ENCODE results near the gene PSMB9. TPM values are rescaled to one million over a fixed set of nuclear protein-coding genes. Genes with fewer than 3 reads are reported as not detected.

PSMB9 gene
- polyA plus RNA-seq, 3 donors: 204 to 405 (median 350) TPM

DNA sequence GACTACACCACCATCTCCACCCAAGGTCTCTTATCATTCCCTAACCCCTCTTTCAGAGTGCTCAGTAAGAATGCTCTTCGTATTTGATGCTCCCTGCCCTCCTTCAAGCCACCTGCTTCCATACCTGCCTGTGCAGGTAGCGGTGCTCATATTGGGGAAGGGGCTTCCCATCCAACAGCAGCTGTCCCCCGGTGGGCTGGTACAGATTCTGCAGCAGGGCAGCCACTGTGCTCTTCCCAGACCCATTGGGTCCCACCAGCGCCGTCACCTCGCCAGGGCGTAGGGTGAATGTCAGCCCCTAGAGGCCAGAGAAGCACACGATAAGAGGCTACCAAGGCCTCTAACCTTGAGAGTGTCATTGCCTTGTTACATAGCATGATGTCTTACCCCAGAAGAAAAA, 6.2 kb upstream of the PSMB9 start:
- TF ChIP-seq, protein P1, sequence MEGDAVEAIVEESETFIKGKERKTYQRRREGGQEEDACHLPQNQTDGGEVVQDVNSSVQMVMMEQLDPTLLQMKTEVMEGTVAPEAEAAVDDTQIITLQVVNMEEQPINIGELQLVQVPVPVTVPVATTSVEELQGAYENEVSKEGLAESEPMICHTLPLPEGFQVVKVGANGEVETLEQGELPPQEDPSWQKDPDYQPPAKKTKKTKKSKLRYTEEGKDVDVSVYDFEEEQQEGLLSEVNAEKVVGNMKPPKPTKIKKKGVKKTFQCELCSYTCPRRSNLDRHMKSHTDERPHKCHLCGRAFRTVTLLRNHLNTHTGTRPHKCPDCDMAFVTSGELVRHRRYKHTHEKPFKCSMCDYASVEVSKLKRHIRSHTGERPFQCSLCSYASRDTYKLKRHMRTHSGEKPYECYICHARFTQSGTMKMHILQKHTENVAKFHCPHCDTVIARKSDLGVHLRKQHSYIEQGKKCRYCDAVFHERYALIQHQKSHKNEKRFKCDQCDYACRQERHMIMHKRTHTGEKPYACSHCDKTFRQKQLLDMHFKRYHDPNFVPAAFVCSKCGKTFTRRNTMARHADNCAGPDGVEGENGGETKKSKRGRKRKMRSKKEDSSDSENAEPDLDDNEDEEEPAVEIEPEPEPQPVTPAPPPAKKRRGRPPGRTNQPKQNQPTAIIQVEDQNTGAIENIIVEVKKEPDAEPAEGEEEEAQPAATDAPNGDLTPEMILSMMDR (IDR thresholded peaks at IDR 0.05): no peak
- H3K4me1 ChIP-seq (ENCODE audit: control insufficient read depth in 1 of 2, insufficient read depth in 2 of 2, low read length in 2 of 2): peaks cover 56 to 75% of the 10 kb centered on the region in 2 donors
- H2AFZ ChIP-seq (ENCODE audit: insufficient read depth, low read depth, low read length, poor library complexity, severe bottlenecking): no peak overlapping the region
- DNase-seq: no peak
- no peak overlapping the region for H3K4me2 ChIP-seq (replicated peaks; ENCODE audit: extremely low read depth, low read length, poor library complexity, severe bottlenecking)
- H3K9ac ChIP-seq (ENCODE audit: insufficient read depth, low read length, poor library complexity, severe bottlenecking): no peak overlapping the region
- H3K36me3 ChIP-seq (replicated peaks in 1 of 2; ENCODE audit: control insufficient read depth in 1 of 2, insufficient read depth in 2 of 2, low read length in 2 of 2): peaks cover 55 to 64% of the 10 kb centered on the region in 2 donors
- no peak overlapping the region for H3K4me3 Mint-ChIP-seq
- no peaks in the 10 kb centered on the region for H3K27me3 ChIP-seq (ENCODE audit: control insufficient read depth in 2 of 2, insufficient read depth in 2 of 2, low read length in 2 of 2)
- peaks cover 80% of the 10 kb centered on the region for H3K4me1 Mint-ChIP-seq
- peaks cover 0 to 10% (median 3%) of the 10 kb centered on the region in 7 donors for H3K9me3 Mint-ChIP-seq
- intact Hi-C loops (cut with micrococcal nuclease): no loop called here
- peaks cover 73% of the 10 kb centered on the region for H4K20me1 ChIP-seq (ENCODE audit: insufficient read depth, low read length)
- peaks cover 0 to 8% (median 0%) of the 10 kb centered on the region in 3 donors for H3K27me3 Mint-ChIP-seq (ENCODE audit: low read depth in 3 of 3)
- no peak overlapping the region for H3K4me3 ChIP-seq (replicated peaks in 1 of 3; ENCODE audit: low read depth in 2 of 3, low read length in 3 of 3)
- WGBS (ENCODE audit: insufficient coverage): 99% methylated on average over 8 of the region's 8 CpGs
- H3K27ac ChIP-seq (ENCODE audit: low read depth in 1 of 2, low read length in 2 of 2): no peak overlapping the region
- H3K9me3 ChIP-seq (replicated peaks in 1 of 2; ENCODE audit: control insufficient read depth in 1 of 2, insufficient read depth in 1 of 2, low read length in 2 of 2): no peaks in the 10 kb centered on the region
- H3K27ac Mint-ChIP-seq: peak overlapping the region in 3 of 7 donors; percentile 28 to 58 (median 44)
- H3K79me2 ChIP-seq (ENCODE audit: insufficient read depth, low read length): peaks cover 99% of the 10 kb centered on the region
- H3K36me3 Mint-ChIP-seq: peaks cover 66 to 75% of the 10 kb centered on the region in 2 donors

DNA sequence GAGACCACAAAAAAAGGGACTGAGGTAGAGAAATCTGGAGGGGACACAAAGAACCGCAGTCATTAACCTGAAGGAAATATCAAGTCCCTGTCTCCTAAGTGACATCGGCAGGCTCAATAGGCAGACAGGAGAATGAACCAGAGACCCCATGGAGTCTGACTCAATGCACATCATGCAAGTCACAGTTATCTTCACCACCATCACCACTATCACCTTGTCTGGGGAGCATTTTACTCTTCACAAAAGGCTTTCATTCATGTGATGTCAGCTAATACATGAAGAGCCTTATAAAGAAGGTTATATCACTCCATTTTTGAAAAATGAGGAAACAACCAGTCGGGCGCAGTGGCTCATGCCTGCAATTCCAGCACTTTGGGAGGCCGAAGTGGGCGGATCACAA, 4.9 kb upstream of the PSMB9 start:
- peaks cover 49 to 67% of the 10 kb centered on the region in 2 donors for H3K4me1 ChIP-seq (ENCODE audit: control insufficient read depth in 1 of 2, insufficient read depth in 2 of 2, low read length in 2 of 2)
- H3K27ac Mint-ChIP-seq: peak overlapping the region in 2 of 7 donors; percentile 43 to 44
- H3K4me2 ChIP-seq (replicated peaks; ENCODE audit: extremely low read depth, low read length, poor library complexity, severe bottlenecking): no peak overlapping the region
- H3K9me3 Mint-ChIP-seq: peaks cover 0 to 10% (median 3%) of the 10 kb centered on the region in 7 donors
- peaks cover 96% of the 10 kb centered on the region for H3K79me2 ChIP-seq (ENCODE audit: insufficient read depth, low read length)
- no peak overlapping the region for H3K4me3 Mint-ChIP-seq
- no peaks in the 10 kb centered on the region for H3K27me3 ChIP-seq (ENCODE audit: control insufficient read depth in 2 of 2, insufficient read depth in 2 of 2, low read length in 2 of 2)
- H3K9ac ChIP-seq (ENCODE audit: insufficient read depth, low read length, poor library complexity, severe bottlenecking): no peak overlapping the region
- H3K36me3 ChIP-seq (replicated peaks in 1 of 2; ENCODE audit: control insufficient read depth in 1 of 2, insufficient read depth in 2 of 2, low read length in 2 of 2): peaks cover 55 to 64% of the 10 kb centered on the region in 2 donors
- H2AFZ ChIP-seq (ENCODE audit: insufficient read depth, low read depth, low read length, poor library complexity, severe bottlenecking): no peak overlapping the region
- H3K27ac ChIP-seq (ENCODE audit: low read depth in 1 of 2, low read length in 2 of 2): peak overlapping the region in 1 of 2 donors; percentile 20
- H3K4me1 Mint-ChIP-seq: peaks cover 74% of the 10 kb centered on the region
- no peak for DNase-seq
- no peaks in the 10 kb centered on the region for H3K9me3 ChIP-seq (replicated peaks in 1 of 2; ENCODE audit: control insufficient read depth in 1 of 2, insufficient read depth in 1 of 2, low read length in 2 of 2)
- TF ChIP-seq, protein P1 (IDR thresholded peaks at IDR 0.05): no peak
- 97% methylated on average over 4 of the region's 6 CpGs for WGBS (ENCODE audit: insufficient coverage)
- H4K20me1 ChIP-seq (ENCODE audit: insufficient read depth, low read length): peaks cover 77% of the 10 kb centered on the region
- intact Hi-C loops (cut with micrococcal nuclease): no loop called here
- H3K36me3 Mint-ChIP-seq: peaks cover 63 to 72% of the 10 kb centered on the region in 2 donors
- H3K27me3 Mint-ChIP-seq (ENCODE audit: low read depth in 3 of 3): peaks cover 0 to 8% (median 0%) of the 10 kb centered on the region in 3 donors
- no peak overlapping the region for H3K4me3 ChIP-seq (replicated peaks in 1 of 3; ENCODE audit: low read depth in 2 of 3, low read length in 3 of 3)
